IMR-90 (cell line): ENCODE measurements around the gene CCSER1. TPM values are rescaled to one million over a fixed set of nuclear protein-coding genes. Genes with fewer than 3 reads are reported as not detected.

ENCODE experiments used
- ATAC-seq: fragments of 200-7000 bp; cut with Tn5 transposase; 2 replicates; pipeline ENCODE4 v1.9.1; 2020; ENCODE audit warnings: low read depth, mild to moderate bottlenecking, moderate library complexity
- BruUV-seq: library from RNA; stranded (reverse); fragments of 400-500 nt; replicated peaks from 2 replicates; lab custom pipeline; 2021; lab: Mats Ljungman, UMichigan
- CTCF ChIA-PET: fragments of 300-600 bp; formaldehyde crosslinking; extraction: SDS; loops from one replicate; lab custom pipeline; 2021; ENCODE audit warnings: antibody characterized with exemption; lab: Yijun Ruan, JAX
- POLR2A ChIA-PET: fragments of 300-600 bp; sonication (Branson Sonifier 250); formaldehyde crosslinking; loops from one replicate; lab custom pipeline; 2022; ENCODE audit warnings: antibody characterized with exemption; ENCODE audit not compliant: unreplicated experiment; lab: Charles Lee
- DNase-seq: peaks from one replicate; pipeline ENCODE4 v3.0.0; 2013
- H2AFZ ChIP-seq: replicated peaks from 2 replicates; pipeline ENCODE3; 2013; ENCODE audit warnings: low read length, mild to moderate bottlenecking; ENCODE audit not compliant: poor library complexity
- H2AK5ac ChIP-seq: 2 replicates; pipeline ENCODE4 v1.6.1; 2013; ENCODE audit warnings: low read depth, low read length, inconsistent platforms
- H2AK9ac ChIP-seq: replicated peaks from 2 replicates; pipeline ENCODE3; 2013; ENCODE audit warnings: mild to moderate bottlenecking, low read depth, low read length, moderate library complexity; ENCODE audit not compliant: poor library complexity
- H2BK120ac ChIP-seq: 2 replicates; pipeline ENCODE4 v1.6.1; 2013; ENCODE audit warnings: low read depth, low read length, inconsistent platforms
- H2BK15ac ChIP-seq: 3 replicates; pipeline ENCODE4 v1.6.1; 2013; ENCODE audit warnings: low read depth, low read length, inconsistent platforms
- H2BK20ac ChIP-seq: 2 replicates; pipeline ENCODE4 v1.6.1; 2013; ENCODE audit warnings: low read depth, mild to moderate bottlenecking, inconsistent platforms, low read length, moderate library complexity
- H2BK5ac ChIP-seq: 2 replicates; pipeline ENCODE4 v1.6.1; 2013; ENCODE audit warnings: mild to moderate bottlenecking, low read depth, low read length, inconsistent platforms; ENCODE audit not compliant: poor library complexity, severe bottlenecking
- H3K14ac ChIP-seq: replicated peaks from 2 replicates; pipeline ENCODE4 v1.6.1; 2013; ENCODE audit warnings: low read depth, low read length, inconsistent platforms
- H3K18ac ChIP-seq: 2 replicates; pipeline ENCODE4 v1.6.1; 2013; ENCODE audit warnings: low read depth, low read length, control low read depth
- H3K23ac ChIP-seq: 2 replicates; pipeline ENCODE4 v1.6.1; 2013; ENCODE audit warnings: low read depth, low read length, inconsistent platforms
- H3K27ac ChIP-seq: 2 replicates; pipeline ENCODE4 v1.5.1; 2013; ENCODE audit warnings: mild to moderate bottlenecking, control low read depth, low read length; ENCODE audit not compliant: insufficient read depth
- H3K27me3 ChIP-seq: 2 replicates; pipeline ENCODE4 v1.6.1; 2013; ENCODE audit warnings: low read length; ENCODE audit not compliant: control insufficient read depth, insufficient read depth
- H3K36me3 ChIP-seq: 2 replicates; pipeline ENCODE4 v1.6.1; 2013; ENCODE audit warnings: low read length, mixed read lengths; ENCODE audit not compliant: control insufficient read depth, insufficient read depth
- H3K4ac ChIP-seq: 2 replicates; pipeline ENCODE4 v1.6.1; 2013; ENCODE audit warnings: low read depth, low read length, inconsistent platforms
- H3K4me1 ChIP-seq: 2 replicates; pipeline ENCODE4 v1.6.1; 2013; ENCODE audit warnings: low read length, mixed read lengths; ENCODE audit not compliant: control insufficient read depth, insufficient read depth
- H3K4me2 ChIP-seq: 2 replicates; pipeline ENCODE4 v1.6.1; 2013; ENCODE audit warnings: low read depth, mild to moderate bottlenecking, control low read depth, low read length, moderate library complexity
- H3K4me3 ChIP-seq: 2 replicates; pipeline ENCODE4 v1.5.1; 2013; ENCODE audit warnings: low read depth, mild to moderate bottlenecking, control low read depth, low read length, moderate library complexity; ENCODE audit not compliant: insufficient read depth
- H3K56ac ChIP-seq: 2 replicates; pipeline ENCODE4 v1.6.1; 2013; ENCODE audit warnings: low read length, inconsistent platforms; ENCODE audit not compliant: insufficient read depth; ENCODE audit errors: extremely low read depth
- H3K79me1 ChIP-seq, 2 experiments: 2 replicates each; pipeline ENCODE4 v1.6.1; 2013; ENCODE audit warnings: low read length in 2 of 2, inconsistent platforms in 1 of 2, low read depth in 1 of 2
- H3K9ac ChIP-seq: 2 replicates; pipeline ENCODE4 v1.6.1; 2013; ENCODE audit warnings: low read depth, low read length, control low read depth
- H3K9me1 ChIP-seq: 2 replicates; pipeline ENCODE4 v1.6.1; 2013; ENCODE audit warnings: low read length, inconsistent platforms; ENCODE audit not compliant: insufficient read depth
- H3K9me3 ChIP-seq: 2 replicates; pipeline ENCODE4 v1.6.1; 2013; ENCODE audit warnings: low read length; ENCODE audit not compliant: control insufficient read depth, insufficient read depth
- H4K20me1 ChIP-seq: 2 replicates; pipeline ENCODE4 v1.6.1; 2013; ENCODE audit warnings: low read length, inconsistent platforms; ENCODE audit not compliant: insufficient read depth
- H4K5ac ChIP-seq: 2 replicates; pipeline ENCODE4 v1.6.1; 2013; ENCODE audit warnings: mild to moderate bottlenecking, low read depth, low read length, control low read depth
- H4K8ac ChIP-seq, 2 experiments: 2 replicates each; pipeline ENCODE4 v1.6.1; 2013; ENCODE audit warnings: low read depth in 2 of 2, low read length in 2 of 2, control low read depth in 1 of 2, inconsistent platforms in 1 of 2
- H4K91ac ChIP-seq: 2 replicates; pipeline ENCODE4 v1.6.1; 2013; ENCODE audit warnings: low read depth, low read length, inconsistent platforms; ENCODE audit not compliant: insufficient read depth
- CEBPB ChIP-seq: IDR thresholded peaks from 2 replicates; pipeline ENCODE4 v1.6.1; 2012; ENCODE audit warnings: low read depth, low read length, improper control_type of control experiment
- POLR2A ChIP-seq: IDR thresholded peaks from 2 replicates; pipeline ENCODE4 v1.6.1; 2012; ENCODE audit warnings: mild to moderate bottlenecking, low read depth, low read length
- WGBS, 2 experiments: methylation state at CpG; one replicate each; pipeline versions ENCODE4 v1.1.5 to v1.1.7; 2013; ENCODE audit warnings: missing lambda C conversion rate in 2 of 2; ENCODE audit not compliant: insufficient read length in 1 of 2; ENCODE audit errors: extremely low coverage in 2 of 2; 5-methylcytosine and 5-hydroxymethylcytosine counted together
- dilution Hi-C: fragments of 300-500 bp; cut with HindIII; formaldehyde crosslinking; loops from one replicate; pipeline ENCODE4 v1.14.3; 2018; ENCODE audit warnings: low sequenced_read_pairs; ENCODE audit not compliant: unreplicated experiment
- in situ Hi-C: fragments of 300-500 bp; cut with MboI; formaldehyde crosslinking; loops from 3 replicates; pipeline ENCODE4 v1.14.3; 2019; ENCODE audit warnings: low sequenced_read_pairs, inconsistent platforms, mixed read lengths
- intact Hi-C: fragments of 100-400 bp; cut with micrococcal nuclease; formaldehyde crosslinking; loops from 2 replicates; pipeline ENCODE4 v1.10.0; 2022
- polyA plus RNA-seq, 3 experiments: library from polyadenylated mRNA; depleted of rRNA; stranded (reverse); fragments of >200 nt; gene quantifications; 2 replicates each; pipeline ENCODE4 v1.2.3, GENCODE V29; 2012; ENCODE audit warnings: low replicate concordance in 1 of 3
- total RNA-seq: library from RNA; depleted of rRNA; stranded (reverse); fragments of >200 nt; gene quantifications from 2 replicates; pipeline ENCODE4 v1.2.3, GENCODE V29; 2012

CCSER1 gene
- total and polyA plus RNA-seq, 2 of the 4 experiments (the other 2 are of a cell fraction), result not detected

- dilution Hi-C loops, result no loop called here
- ChIA-PET CTCF (no interaction called here), POLR2A (no interaction called here)
- Histone ChIP-seq H4K20me1 (no peaks in the 10 kb centered on the region), H4K5ac (no peak overlapping the region), H3K27ac (no peak overlapping the region), H3K9me3 (no peaks in the 10 kb centered on the region), H3K4me3 (no peak overlapping the region), H3K14ac (no peak overlapping the region), H3K4me1 (no peaks in the 10 kb centered on the region), H2AK9ac (no peak overlapping the region), H3K4ac (no peak overlapping the region), H2AFZ (no peak overlapping the region), H4K91ac (no peak overlapping the region), H2AK5ac (no peak overlapping the region), H3K36me3 (no peaks in the 10 kb centered on the region), H3K18ac (no peak overlapping the region), H3K27me3 (no peaks in the 10 kb centered on the region), H2BK120ac (no peak overlapping the region), H3K23ac (no peak overlapping the region), H3K4me2 (no peak overlapping the region), H3K56ac (no peak overlapping the region), H2BK20ac (no peak overlapping the region), H3K9me1 (no peaks in the 10 kb centered on the region), H2BK15ac (no peak overlapping the region), H4K8ac (no peak overlapping the region), H3K79me1 (no peaks in the 10 kb centered on the region), H3K9ac (no peak overlapping the region), H2BK5ac (no peak overlapping the region)
- BruUV-seq, result no TSS peak
- intact Hi-C loops, result no loop called here
- in situ Hi-C loops, result loop anchor here (25.0 kb wide), 1 partner anchor 269 kb away; no protein-coding TSS in a partner anchor
- TF ChIP-seq CEBPB, result no peak
- TF ChIP-seq POLR2A, result no peak
- DNase-seq (no peak), ATAC-seq (no peak)
- no CpG with 5 or more reads among the region's 3 CpGs for WGBS, 2 experiments
Observed at GRCh38 chr4:90280954-90281353, 153.8 kb downstream of the CCSER1 start.
